HL-60/S4 treated with retinoic acid at 250 ng/mL for 4 days and 3 days (cell line): ENCODE measurements around the gene ANKRD55.

Experiments used
- in situ Hi-C: fragments of 300-500 bp; cut with MboI; formaldehyde crosslinking; loops from 2 replicates; pipeline ENCODE4 v1.7.0; 2022; ENCODE audit warnings: low sequenced_read_pairs

The ANKRD55 gene

DNA sequence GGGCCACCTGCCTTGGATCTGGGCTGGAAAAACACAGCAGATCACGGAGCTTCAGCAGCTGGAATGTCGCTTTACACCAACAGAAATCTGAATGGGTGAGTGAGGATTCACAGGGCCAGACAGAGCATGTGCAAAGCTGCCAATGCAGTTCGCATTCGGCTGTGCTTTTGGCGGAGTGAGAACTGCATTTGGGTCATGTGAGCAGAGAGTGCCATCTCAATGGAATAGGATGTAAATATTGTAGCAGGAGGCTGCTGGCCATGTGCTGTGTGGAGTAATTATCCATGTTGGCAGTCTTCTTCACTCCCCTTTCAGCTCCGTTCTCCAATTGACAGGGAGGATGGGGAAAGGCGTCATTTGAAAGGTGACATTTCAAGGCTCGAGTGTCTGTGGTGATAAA lies at the start of gene ANKRD55:
ANKRD55 (minus strand) TSS at position 101 of the 400 bp plus-strand sequence. CDS start 417 bp downstream, outside the sequence.
- in situ Hi-C loops: no loop called here

DNA sequence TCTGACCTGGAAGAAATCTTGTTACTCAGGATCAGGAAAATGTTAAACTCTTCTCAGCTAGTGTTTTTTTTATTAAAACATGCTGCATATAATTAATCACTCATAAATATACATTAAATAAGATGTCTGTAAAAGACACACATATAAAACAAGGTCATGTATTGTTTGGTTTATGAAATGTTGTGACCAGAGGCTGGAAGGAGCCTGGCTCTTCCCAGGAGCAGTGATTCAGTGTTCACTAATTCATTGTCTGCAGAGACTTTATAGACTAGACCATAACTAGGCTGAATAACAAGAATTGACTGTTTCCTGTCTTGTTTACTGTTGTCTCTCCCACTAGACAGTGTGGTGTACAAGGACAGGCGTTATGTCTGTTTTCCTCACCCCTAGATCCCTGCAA lies 49.1 kb upstream of the ANKRD55 start:
- in situ Hi-C loops: no loop called here

DNA sequence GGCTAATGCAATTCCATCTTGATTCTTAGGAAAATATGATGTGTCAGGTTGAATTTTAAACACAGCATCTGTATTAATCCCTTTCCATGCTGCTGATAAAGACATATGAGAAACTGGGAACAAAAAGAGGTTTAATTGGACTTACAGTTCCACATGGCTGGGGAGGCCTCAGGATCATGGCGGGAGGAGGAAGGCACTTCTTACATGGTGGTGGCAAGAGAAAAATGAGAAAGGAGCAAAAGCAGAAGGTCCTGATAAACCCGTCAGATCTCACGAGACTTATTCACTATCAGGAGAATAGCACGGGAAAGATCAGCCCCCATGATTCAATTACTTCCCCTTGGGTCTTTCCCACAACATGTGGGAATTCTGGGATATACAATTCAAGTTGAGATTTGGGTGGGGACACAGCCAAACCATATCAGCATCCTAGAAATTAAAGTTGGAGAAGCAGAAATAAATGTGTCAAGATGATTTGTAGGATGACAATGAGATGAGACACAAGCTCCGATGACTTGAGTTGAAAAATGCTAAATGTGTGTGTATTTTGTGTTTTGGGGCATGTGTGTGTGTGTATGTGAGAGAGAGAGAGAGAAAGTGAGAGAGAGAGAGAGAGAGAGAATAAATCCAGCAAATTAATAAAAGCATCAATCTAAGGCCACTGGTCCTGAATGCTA lies 48.5 kb upstream of the ANKRD55 start:
- in situ Hi-C loops: no loop called here

DNA sequence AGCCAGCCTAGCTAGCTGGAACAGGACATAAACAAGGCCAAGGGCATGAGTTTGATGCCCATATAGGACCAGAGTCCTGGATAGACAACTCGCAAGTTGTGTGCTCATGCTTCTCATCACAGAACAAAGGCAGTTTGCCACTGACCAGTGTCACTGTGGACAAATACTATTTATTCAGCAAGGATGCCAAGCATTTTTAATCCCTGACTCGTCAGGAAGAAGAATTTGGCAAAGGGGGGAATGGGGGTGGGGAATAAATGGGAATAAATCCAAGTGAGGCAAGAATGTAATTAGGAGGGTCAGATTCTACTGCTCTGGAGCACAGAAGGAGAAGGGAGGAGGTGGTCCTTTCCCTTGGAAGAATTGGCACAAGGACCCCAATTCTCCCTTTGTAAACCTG lies 46.8 kb upstream of the ANKRD55 start:
- in situ Hi-C loops: no loop called here

DNA sequence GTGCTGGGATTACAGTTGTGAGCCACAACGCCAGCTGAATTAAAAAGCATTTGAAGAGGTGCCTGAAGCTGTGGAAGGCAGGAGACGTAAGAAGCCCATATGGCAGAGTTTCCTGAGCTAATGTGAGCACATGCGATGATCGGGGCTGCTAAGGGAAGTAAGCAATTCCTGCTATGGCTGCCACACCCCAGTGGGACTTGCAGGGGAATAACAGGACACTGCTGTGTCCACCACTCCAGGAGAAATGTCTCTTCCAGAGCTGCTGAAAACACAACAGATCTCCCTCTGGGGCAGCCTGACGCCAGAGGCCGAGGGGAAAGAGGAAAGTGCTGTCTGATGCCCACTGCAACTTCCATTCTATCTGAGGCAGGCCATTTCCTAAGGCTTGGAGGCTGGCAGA lies 46.2 kb upstream of the ANKRD55 start:
- in situ Hi-C loops: no loop called here

DNA sequence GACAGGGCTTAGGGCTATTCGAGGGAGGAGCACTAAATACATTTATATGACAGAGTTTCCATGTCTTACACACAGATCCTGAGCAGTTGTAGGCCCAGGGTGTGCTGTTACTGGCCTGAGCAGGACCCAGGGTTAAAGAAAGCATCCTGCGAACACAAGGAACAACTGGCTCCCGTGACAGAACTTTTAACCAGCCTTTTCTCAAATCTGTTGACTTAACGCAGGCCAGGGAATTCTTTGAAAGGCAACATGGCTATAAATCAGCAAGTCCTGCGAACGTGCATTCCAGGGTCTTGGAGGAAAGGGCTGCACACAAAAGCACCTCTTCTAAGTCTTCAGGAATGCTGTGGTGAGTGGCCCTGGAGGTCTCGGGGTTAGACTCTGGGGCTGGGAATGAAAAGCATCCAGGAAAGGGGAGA lies 45.2 kb upstream of the ANKRD55 start:
- in situ Hi-C loops: no loop called here

DNA sequence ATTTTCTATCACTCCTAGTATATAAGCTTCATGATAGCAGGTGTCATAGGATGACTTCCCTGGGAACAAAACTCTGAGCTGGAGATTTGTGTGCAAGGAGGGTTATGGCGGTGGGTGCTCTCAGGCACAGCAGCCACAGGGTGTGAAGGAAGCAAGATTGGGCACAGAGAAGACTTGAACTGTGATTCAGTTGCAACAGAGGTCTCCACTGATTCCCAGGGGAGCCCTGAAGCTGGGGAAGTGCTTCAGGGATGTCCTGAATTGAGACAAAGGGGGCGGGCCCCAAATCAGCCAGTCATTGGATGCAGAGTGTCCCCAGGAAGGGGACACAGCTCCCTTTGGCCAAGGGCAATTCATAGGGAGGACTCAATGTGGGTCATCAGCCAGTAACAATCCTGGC lies 44.4 kb upstream of the ANKRD55 start:
- in situ Hi-C loops: no loop called here

DNA sequence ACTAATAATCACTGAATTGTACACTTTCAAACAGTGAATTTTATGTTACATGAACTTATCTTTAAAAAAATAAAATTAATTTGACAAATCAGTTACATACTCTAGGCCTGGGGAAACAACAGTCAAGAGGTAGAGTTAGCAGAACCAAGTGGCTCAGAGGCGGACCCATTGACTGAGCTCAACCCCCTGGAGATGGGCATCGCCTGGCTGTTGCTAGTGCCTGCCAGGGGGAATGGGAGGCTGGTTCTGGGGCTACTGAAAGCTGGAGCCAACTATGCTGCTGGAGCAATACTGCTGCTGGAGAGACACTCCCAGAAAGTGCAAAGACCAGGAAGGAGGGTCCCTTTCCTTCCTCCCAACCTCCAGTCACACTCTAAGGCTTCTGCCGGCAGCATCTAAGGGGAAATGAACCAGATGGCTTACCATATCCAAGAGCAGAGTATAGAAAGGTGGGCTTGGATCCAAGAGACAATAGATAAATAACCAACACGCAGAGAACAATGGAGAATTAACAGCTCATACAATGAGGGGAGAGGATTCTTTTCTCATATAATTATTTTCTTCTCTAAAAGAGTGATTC lies 40.3 kb upstream of the ANKRD55 start:
- in situ Hi-C loops: loop anchor here (25.0 kb wide), 2 partner anchors 564 to 939 kb away; no protein-coding TSS in a partner anchor

DNA sequence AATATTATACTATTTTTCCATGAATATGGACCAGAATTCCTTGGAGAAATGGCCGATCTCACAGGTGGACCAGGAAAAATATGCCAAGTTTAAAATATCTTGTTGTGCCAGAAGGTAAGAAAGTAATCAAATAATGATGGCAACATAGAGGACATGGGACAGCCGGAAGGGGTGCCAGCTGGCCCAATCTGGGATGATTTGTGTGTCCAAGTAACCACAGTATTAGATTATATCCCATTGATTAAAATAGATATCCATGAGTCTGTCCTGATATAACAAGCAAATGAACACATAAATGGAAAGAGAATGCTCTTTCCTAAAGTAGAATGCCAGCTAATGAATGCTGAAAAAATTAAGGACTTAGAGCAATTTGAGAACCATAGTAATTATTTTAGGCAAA lies 39.6 kb upstream of the ANKRD55 start:
- in situ Hi-C loops: loop anchor here (25.0 kb wide), 2 partner anchors 565 to 940 kb away; no protein-coding TSS in a partner anchor

DNA sequence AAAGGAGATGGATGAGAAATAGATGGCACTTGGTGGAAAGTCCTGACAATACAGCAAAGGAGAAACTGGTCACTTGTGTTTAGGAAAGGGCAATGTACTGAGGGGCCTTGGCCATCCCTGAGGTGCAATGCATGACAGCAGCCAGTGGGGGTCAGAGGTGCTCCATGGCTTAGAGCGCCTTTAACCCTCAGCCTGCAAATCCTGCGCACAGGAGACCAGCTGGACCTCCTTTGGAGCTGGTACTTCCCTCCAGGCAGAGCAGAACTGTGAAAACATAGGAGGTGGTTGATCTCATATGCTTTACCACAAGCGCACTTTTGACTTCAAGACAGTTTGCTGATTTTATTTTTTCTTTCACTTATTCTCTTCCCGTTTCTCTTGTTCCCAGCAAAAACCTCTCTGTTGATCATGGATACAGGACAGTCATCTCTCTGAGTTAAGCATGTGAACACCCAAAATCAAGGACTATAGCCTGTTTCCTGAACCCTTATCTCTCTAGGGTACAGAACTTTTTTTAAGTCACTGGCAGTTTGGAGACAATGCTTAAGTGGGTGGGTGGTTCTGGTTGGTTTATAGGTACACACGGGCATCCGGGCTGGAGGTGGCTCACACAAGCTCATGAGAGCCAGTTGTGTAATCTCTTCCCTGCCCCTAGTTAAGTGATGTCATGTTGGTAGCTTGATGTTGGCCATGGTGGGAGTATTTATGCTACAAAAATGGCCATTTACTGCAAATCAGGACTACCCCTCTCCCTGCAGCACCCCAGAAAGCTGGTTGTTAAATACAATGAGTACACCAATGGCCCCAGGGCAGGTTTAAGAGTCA lies 37.6 kb upstream of the ANKRD55 start:
- in situ Hi-C loops: loop anchor here (25.0 kb wide), 2 partner anchors 567 to 942 kb away; no protein-coding TSS in a partner anchor

DNA sequence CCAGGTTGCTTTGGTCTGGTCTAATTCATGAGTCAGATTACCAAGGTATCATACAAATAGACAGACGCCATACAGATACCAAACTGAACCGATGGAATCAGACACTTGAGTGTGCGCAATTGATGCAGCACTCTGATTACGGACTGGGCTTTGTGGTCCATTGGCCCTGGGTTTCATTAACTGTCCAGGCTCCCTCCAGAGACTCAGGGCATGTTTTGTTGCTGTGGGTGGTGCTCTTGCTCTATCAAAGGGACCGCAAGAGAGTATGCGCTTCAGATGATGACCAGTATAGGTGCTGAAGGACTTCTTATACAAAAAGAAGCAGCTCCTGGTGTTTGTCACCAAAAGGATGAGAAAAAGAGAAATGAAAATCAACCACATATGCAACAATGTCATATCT lies 36.9 kb upstream of the ANKRD55 start:
- in situ Hi-C loops: loop anchor here (25.0 kb wide), 2 partner anchors 567 to 942 kb away; no protein-coding TSS in a partner anchor

DNA sequence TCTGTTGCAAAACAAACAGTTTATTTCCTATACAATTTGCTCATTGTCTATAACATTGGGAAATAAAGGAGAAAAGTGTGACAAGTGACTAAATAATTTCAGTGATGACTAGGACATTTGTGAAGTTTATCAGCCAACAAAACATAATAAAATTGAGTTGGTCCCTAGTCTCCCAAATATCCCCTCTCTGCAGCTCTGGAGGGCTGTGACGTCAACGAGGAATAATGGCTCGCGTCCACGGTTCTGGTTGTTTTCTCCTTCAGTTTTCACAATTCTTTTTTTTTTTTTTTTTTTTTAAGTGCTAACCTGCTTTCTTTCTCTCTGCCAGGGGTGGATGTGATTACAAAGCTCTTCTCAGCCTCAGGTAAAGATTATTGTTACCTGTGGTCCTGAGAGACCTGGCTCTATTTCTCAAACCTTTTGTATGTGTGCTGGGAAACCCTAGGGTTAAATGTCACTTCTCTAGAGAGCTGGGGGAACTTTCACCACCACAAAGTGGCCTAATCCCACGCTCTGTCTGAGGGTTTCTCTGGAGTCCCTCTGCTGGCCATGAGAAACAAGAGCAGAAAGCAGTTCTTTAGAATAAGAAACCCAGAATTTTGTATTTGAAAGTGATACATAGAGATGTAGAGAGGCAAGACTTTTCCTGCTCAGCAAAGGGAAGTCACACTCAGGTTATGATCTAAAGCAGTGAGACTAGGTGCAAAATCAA lies 36.2 kb upstream of the ANKRD55 start:
- in situ Hi-C loops: loop anchor here (25.0 kb wide), 2 partner anchors 568 to 943 kb away; no protein-coding TSS in a partner anchor

DNA sequence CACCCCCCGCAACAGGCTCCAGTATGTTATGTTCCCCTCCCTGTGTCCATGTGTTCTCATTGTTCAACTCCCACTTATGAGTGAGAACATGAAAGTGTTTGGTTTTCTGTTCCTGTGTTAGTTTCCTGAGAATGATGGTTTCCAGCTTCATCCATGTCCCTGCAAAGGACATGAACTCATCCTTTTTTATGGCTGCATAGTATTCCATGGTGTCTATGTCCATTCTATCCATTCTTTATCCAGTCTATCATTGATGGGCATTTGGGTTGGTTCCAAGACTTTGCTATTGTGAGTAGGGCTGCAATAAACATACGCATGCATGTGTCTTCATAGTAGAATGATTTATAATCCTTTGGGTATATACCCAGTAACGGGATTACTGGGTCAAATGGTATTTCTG lies 35.6 kb upstream of the ANKRD55 start:
- in situ Hi-C loops: loop anchor here (25.0 kb wide), 2 partner anchors 569 to 944 kb away; no protein-coding TSS in a partner anchor

DNA sequence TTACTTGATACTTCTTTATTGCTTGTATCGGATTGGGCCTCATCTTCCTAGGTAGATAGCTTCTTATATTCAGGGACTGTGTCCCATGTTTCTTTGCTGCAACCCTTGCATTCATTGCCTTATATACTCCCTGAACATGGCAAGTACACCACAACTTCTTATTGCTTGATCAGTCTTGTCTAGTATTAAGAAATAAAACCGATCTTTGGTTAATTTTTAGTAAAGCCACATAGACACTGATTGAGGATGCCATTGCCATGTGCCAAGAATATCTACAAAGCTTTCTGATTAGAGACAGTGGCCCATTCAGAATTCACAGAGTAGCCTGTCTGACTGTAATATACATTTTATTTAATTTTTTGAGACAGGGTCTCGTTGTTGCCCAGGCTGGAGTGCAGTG lies 34.7 kb upstream of the ANKRD55 start:
- in situ Hi-C loops: loop anchor here (25.0 kb wide), 2 partner anchors 569 to 944 kb away; no protein-coding TSS in a partner anchor

DNA sequence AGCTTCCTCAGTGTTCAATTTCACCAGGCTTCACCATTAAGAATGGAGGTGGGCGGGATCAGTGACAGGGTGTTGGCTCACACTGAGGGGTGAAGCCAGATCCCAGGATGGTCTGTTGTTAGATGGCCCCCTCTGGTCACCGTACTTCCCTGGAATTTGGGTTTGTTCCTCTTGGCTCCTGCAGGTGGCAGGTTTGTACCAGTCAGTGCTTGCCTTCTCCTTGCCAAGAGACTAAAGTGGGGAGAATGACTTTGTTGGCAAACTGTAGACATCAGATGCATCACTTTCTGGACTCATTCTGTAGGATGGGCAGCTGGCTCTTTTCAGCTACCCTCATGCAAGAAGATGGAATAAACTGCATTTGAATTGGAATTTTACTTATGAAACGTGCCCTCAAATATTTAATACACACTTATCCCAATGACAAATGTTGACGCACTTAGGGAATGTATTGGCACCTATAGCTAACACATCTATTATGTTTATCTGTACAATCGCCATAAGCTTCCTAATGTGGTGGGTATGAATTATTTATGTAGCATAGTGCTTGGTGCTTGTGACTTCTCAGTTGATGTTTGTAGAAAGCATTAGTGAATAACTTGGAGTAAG lies 31.4 kb upstream of the ANKRD55 start:
- in situ Hi-C loops: loop anchor here (25.0 kb wide), 2 partner anchors 573 to 948 kb away; no protein-coding TSS in a partner anchor

DNA sequence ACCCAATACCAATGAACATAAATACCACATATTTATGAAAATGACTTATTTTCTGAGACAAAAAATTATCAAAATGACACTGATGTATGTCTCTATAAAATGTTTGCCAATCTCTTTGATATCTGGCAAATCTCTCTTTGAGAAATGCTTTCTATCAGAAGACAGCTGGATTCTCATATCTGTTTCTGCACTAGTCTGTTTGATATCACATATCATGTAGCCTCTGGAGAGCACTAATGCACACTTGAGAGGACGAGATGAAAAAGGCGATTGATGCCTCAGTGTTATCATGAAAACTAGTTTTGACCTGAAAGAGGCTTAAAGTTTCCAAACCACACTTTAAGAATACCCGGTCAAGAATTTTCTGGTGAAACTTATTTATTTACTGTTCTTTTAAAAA lies 29.1 kb upstream of the ANKRD55 start:
- in situ Hi-C loops: loop anchor here (25.0 kb wide), 2 partner anchors 575 to 950 kb away; no protein-coding TSS in a partner anchor

DNA sequence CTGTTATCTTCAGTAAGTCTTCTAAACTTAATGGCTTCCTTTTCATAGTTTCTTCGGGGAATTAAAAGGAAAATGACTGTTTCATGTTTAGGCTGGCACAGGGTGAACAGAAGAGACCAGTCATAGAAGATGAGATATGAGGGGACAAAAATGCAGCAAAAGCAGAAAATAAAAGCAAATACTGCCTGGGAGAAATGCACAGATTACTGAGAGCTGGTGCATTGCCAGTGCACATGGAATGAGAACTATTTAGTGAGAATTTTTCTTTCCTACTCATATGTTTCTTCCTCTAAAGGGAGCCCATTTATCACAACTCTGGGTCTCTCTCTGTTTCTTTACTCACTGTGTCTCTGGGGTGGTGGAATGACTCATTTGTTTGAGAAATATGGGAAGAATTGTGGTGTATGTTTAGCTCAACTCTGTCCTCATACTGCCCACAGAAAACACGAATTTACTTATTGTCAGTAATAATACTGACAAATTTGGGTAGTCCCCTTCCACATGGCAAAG lies 25.9 kb upstream of the ANKRD55 start:
- in situ Hi-C loops: loop anchor here (25.0 kb wide), 2 partner anchors 578 to 953 kb away; no protein-coding TSS in a partner anchor

DNA sequence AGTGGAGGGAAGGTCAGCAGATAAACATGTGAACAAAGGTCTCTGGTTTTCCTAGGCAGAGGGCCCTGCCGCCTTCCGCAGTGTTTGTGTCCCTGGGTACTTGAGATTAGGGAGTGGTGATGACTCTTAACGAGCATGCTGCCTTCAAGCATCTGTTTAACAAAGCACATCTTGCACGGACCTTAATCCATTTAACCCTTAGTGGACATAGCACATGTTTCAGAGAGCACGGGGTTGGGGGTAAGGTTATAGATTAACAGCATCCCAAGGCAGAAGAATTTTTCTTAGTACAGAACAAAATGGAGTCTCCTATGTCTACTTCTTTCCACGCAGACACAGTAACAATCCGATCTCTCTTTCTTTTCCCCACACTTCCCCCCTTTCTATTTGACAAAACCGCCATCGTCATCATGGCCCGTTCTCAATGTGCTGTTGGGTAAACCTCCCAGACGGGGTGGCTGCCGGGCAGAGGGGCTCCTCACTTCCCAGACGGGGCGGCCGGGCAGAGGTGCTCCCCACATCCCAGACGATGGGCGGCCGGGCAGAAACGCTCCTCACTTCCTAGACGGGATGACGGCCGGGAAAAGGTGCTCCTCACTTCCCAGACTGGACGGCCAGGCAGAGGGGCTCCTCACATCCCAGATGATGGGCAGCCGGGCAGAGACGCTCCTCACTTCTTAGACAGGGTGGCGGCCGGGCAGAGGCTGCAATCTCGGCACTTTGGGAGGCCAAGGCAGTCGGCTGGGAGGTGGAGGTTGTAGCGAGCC lies 24.8 kb upstream of the ANKRD55 start:
- in situ Hi-C loops: loop anchor here (25.0 kb wide), 2 partner anchors 579 to 954 kb away; no protein-coding TSS in a partner anchor

DNA sequence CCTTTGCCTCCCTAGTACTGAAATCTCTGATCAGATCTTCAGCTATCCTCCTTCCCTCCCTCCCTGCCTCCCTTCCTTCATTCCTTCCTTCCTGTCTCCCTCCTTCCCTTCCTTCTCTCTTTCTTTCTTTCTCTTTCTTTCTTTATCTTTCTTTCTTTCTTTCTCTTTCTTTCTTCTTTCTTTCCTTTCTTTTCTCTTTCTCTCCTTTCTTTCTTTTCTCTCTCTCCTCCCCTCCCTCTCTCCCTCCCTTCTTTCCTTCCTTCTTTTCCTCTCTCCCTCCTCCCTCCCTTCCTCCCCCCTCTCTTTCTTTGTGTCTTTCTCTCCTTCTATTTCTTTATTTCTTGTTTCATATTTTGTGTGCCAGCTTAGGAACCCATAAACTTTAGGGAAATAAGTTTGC lies 23.9 kb upstream of the ANKRD55 start:
- in situ Hi-C loops: loop anchor here (25.0 kb wide), 2 partner anchors 580 to 955 kb away; no protein-coding TSS in a partner anchor
